CD14-positive monocyte (primary cell): ENCODE data around the gene LRRN4CL. TPM values are rescaled to one million over a fixed set of nuclear protein-coding genes. Genes with fewer than 3 reads are reported as not detected.
A peak's percentile ranks its signal among the peaks of the same experiment; 100 is the strongest.

Experiments
- DNase-seq, 3 donors: peaks; one replicate each; pipeline ENCODE4 v3.0.0-alpha.2; 2011 to 2022
- H2AFZ ChIP-seq: 2 replicates; pipeline ENCODE4 v1.6.0; 2012; ENCODE audit warnings: mild to moderate bottlenecking, low read depth, low read length, inconsistent platforms; ENCODE audit not compliant: insufficient read depth, poor library complexity, severe bottlenecking
- H3K27ac ChIP-seq, 2 donors: 1 replicate in 1 of 2; 2 replicates in 1 of 2; pipeline ENCODE4 v1.5.1; 2012 to 2013; ENCODE audit warnings: low read length in 2 of 2, control low read depth in 1 of 2, inconsistent platforms in 1 of 2, low read depth in 1 of 2, mild to moderate bottlenecking in 1 of 2
- H3K27me3 ChIP-seq, 2 donors: one replicate each; pipeline versions ENCODE4 v1.6.0 to v1.6.1; 2011 to 2013; ENCODE audit warnings: low read length in 2 of 2; ENCODE audit not compliant: control insufficient read depth in 2 of 2, insufficient read depth in 2 of 2
- H3K36me3 ChIP-seq, 2 donors: replicated peaks in 1 of 2; 1 replicate in 1 of 2; 2 replicates in 1 of 2; pipeline versions ENCODE4 v1.5.1 to v1.6.1; 2012 to 2013; ENCODE audit warnings: low read length in 2 of 2, control low read depth in 1 of 2, inconsistent platforms in 1 of 2, mild to moderate bottlenecking in 1 of 2; ENCODE audit not compliant: insufficient read depth in 2 of 2, control insufficient read depth in 1 of 2
- H3K4me1 ChIP-seq, 2 donors: 1 replicate in 1 of 2; 2 replicates in 1 of 2; pipeline versions ENCODE4 v1.5.1 to v1.6.1; 2012 to 2013; ENCODE audit warnings: low read length in 2 of 2, control low read depth in 1 of 2, inconsistent platforms in 1 of 2, mild to moderate bottlenecking in 1 of 2, moderate library complexity in 1 of 2; ENCODE audit not compliant: insufficient read depth in 2 of 2, control insufficient read depth in 1 of 2
- H3K4me2 ChIP-seq: replicated peaks from 2 replicates; pipeline ENCODE3; 2012; ENCODE audit warnings: low read length, moderate library complexity, mild to moderate bottlenecking; ENCODE audit not compliant: poor library complexity, severe bottlenecking; ENCODE audit errors: extremely low read depth
- H3K4me3 ChIP-seq, 3 experiments: fragments of 200-600 bp in 1 of 3; sonication (generic) in 1 of 3; replicated peaks in 1 of 3; 1 replicate in 2 of 3; 2 replicates in 1 of 3; pipeline ENCODE4 v1.5.1; 2011 to 2013; ENCODE audit warnings: low read length in 3 of 3, mild to moderate bottlenecking in 3 of 3, control low read depth in 2 of 3, low read depth in 2 of 3, inconsistent platforms in 1 of 3, moderate library complexity in 1 of 3
- H3K79me2 ChIP-seq: 2 replicates; pipeline ENCODE4 v1.6.0; 2012; ENCODE audit warnings: mild to moderate bottlenecking, control low read depth, inconsistent platforms, low read length, moderate library complexity; ENCODE audit not compliant: insufficient read depth
- H3K9ac ChIP-seq: 2 replicates; pipeline ENCODE4 v1.6.0; 2017; ENCODE audit warnings: low read length, mild to moderate bottlenecking; ENCODE audit not compliant: insufficient read depth, poor library complexity, severe bottlenecking
- H3K9me3 ChIP-seq, 2 donors: replicated peaks in 1 of 2; 1 replicate in 1 of 2; 2 replicates in 1 of 2; pipeline versions ENCODE4 v1.5.1 to v1.6.1; 2012 to 2013; ENCODE audit warnings: low read length in 2 of 2, control low read depth in 1 of 2; ENCODE audit not compliant: control insufficient read depth in 1 of 2, insufficient read depth in 1 of 2
- H4K20me1 ChIP-seq: 2 replicates; pipeline ENCODE4 v1.6.0; 2012; ENCODE audit warnings: mild to moderate bottlenecking, low read length, control low read depth, moderate library complexity; ENCODE audit not compliant: insufficient read depth
- H3K27ac Mint-ChIP-seq, 7 donors: one replicate each; pipeline ENCODE4 v1.8.0; 2020; ENCODE audit warnings: mild to moderate bottlenecking in 7 of 7, mixed read lengths in 7 of 7, moderate library complexity in 6 of 7, inconsistent platforms in 2 of 7
- H3K27me3 Mint-ChIP-seq, 3 donors: one replicate each; pipeline ENCODE4 v1.8.0; 2021 to 2022; ENCODE audit warnings: low read depth in 3 of 3, mild to moderate bottlenecking in 3 of 3, mixed read lengths in 3 of 3, moderate library complexity in 3 of 3, inconsistent platforms in 1 of 3
- H3K36me3 Mint-ChIP-seq, 2 donors: one replicate each; pipeline ENCODE4 v1.8.0; 2020; ENCODE audit warnings: mixed read lengths in 2 of 2, inconsistent platforms in 1 of 2, mild to moderate bottlenecking in 1 of 2
- H3K4me1 Mint-ChIP-seq: one replicate; pipeline ENCODE4 v1.8.0; 2020; ENCODE audit warnings: mild to moderate bottlenecking, mixed read lengths
- H3K4me3 Mint-ChIP-seq, 2 donors: one replicate each; pipeline ENCODE4 v1.8.0; 2020; ENCODE audit warnings: mild to moderate bottlenecking in 2 of 2, mixed read lengths in 2 of 2, moderate library complexity in 1 of 2
- H3K9me3 Mint-ChIP-seq, 7 donors: one replicate each; pipeline ENCODE4 v1.8.0; 2020 to 2022; ENCODE audit warnings: mixed read lengths in 7 of 7, mild to moderate bottlenecking in 6 of 7, moderate library complexity in 6 of 7, inconsistent platforms in 2 of 7
- WGBS: methylation state at CpG from one replicate; pipeline ENCODE4 v1.1.5; 2013; ENCODE audit warnings: missing lambda C conversion rate; ENCODE audit not compliant: insufficient coverage; 5-methylcytosine and 5-hydroxymethylcytosine counted together
- intact Hi-C, 2 donors: fragments of 100-400 bp; cut with micrococcal nuclease; formaldehyde crosslinking; loops; one replicate each; pipeline versions ENCODE4 v1.15.0 to v1.15.1; 2023
- polyA minus RNA-seq: library from RNA; depleted of rRNA, polyadenylated mRNA; stranded (reverse); fragments of >200 nt; gene quantifications from 2 replicates; pipeline ENCODE4 v1.2.3, GENCODE V29; 2012
- polyA plus RNA-seq, 3 donors: library from polyadenylated mRNA; depleted of rRNA in 1 of 3; unstranded in 2 of 3; stranded (reverse) in 1 of 3; fragments of 300-500 nt in 2 of 3; fragments of >200 nt in 1 of 3; fragmentation: Illumina TruSeq in 2 of 3; gene quantifications; 1 replicate in 2 of 3; 2 replicates in 1 of 3; pipeline ENCODE4 v1.2.3, GENCODE V29; 2012 to 2021
- total RNA-seq, 12 experiments: library from RNA in 1 of 12; stranded (reverse) in 1 of 12; fragments of 120-200 nt in 1 of 12; gene quantifications; one replicate each; pipeline ENCODE4 v1.2.4 and lab custom pipeline; 2013 to 2026; ENCODE audit warnings: mixed read lengths in 6 of 12, inconsistent platforms in 1 of 12
- TF ChIP-seq, protein P1 (sequence below): fragments of 200-600 bp; IDR thresholded peaks from one replicate; pipeline ENCODE4 v1.8.0; 2022; ENCODE audit warnings: antibody characterized with exemption, mild to moderate bottlenecking

The LRRN4CL gene
- 0.12 TPM for total RNA-seq (2013)
- not detected for polyA plus RNA-seq
- polyA minus RNA-seq: 0.14 TPM in 1 of 2 replicates, not detected in the other
- 0 to 0.30 (median 0.06) reads per million in 11 experiments for total RNA-seq (lab: John Stamatoyannopoulos, UW)

DNA sequence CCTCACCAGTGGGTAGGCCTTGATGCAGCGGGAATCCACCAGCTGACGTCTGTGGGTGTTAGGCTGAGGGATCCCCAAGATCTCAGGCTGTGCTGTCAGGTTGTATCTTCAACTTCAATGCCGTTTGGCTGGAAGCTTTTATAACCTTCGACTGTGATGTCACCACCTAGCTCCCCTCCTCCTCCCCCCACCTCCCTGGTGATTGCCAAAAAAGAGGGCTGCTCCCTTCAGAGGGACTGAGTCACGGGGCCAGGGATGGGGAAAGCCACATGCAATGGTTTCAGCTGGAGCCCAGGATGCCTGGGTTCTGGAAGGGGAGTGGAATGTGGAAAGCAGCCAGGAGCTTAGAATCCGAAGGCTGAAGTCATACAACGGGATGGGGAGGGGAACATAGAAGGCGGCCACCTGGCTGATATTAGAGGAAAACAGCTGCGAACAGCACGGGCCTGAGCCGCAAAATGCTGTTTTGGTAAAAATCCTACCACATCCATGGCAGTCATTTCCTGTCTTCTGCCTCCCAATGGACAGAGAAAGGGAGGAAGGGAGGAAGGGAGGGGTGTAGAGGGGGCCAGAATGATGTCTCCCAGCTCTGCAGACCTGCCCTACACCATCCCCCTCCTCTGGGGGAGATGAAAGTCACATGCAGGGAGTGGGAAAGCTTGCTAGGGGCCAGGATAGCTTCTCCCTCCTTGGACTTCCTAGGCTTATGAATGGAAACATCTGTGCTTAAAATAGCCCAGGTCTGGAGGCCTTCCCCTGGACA, at the start of gene LRRN4CL:
Gene LRRN4CL (minus strand): TSS at position 110 of the 763 bp plus-strand sequence. CDS start 1,022 bp downstream, outside the sequence.
- Histone ChIP-seq H3K27ac (no peak within 1 kb of the TSS), H3K4me3 (no peak within 1 kb of the TSS), H3K4me2 (no peak within 1 kb of the TSS), H3K4me1 (peaks cover 5 to 8% of the 10 kb centered on the region in 2 donors), H3K79me2 (no peaks in the 10 kb centered on the region), H3K27me3 (peaks cover 9 to 26% of the 10 kb centered on the region in 2 donors), H3K36me3 (peaks cover 29 to 41% of the 10 kb centered on the region in 2 donors), H3K9me3 (no peaks in the 10 kb centered on the region), H2AFZ (no peak within 1 kb of the TSS), H3K9ac (no peak within 1 kb of the TSS), H4K20me1 (no peaks in the 10 kb centered on the region)
- Mint-ChIP-seq H3K27ac (peak within 1 kb of the TSS in 1 of 7 donors; percentile 31), H3K27me3 (peaks cover 26 to 32% (median 29%) of the 10 kb centered on the region in 3 donors), H3K36me3 (peaks cover 43 to 56% of the 10 kb centered on the region in 2 donors), H3K4me1 (peaks cover 5% of the 10 kb centered on the region), H3K4me3 (peak within 1 kb of the TSS in 1 of 2 donors; percentile 63), H3K9me3 (peaks cover 0 to 4% (median 0%) of the 10 kb centered on the region in 7 donors)
- intact Hi-C loops: loop anchor here (5.0 to 10.0 kb wide), 2 partner anchors 292 to 295 kb away; no protein-coding TSS in a partner anchor
- WGBS: 78% methylated on average over 4 of the region's 11 CpGs
- TF ChIP-seq, protein P1, sequence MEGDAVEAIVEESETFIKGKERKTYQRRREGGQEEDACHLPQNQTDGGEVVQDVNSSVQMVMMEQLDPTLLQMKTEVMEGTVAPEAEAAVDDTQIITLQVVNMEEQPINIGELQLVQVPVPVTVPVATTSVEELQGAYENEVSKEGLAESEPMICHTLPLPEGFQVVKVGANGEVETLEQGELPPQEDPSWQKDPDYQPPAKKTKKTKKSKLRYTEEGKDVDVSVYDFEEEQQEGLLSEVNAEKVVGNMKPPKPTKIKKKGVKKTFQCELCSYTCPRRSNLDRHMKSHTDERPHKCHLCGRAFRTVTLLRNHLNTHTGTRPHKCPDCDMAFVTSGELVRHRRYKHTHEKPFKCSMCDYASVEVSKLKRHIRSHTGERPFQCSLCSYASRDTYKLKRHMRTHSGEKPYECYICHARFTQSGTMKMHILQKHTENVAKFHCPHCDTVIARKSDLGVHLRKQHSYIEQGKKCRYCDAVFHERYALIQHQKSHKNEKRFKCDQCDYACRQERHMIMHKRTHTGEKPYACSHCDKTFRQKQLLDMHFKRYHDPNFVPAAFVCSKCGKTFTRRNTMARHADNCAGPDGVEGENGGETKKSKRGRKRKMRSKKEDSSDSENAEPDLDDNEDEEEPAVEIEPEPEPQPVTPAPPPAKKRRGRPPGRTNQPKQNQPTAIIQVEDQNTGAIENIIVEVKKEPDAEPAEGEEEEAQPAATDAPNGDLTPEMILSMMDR: no peak
- no peak for DNase-seq

DNA sequence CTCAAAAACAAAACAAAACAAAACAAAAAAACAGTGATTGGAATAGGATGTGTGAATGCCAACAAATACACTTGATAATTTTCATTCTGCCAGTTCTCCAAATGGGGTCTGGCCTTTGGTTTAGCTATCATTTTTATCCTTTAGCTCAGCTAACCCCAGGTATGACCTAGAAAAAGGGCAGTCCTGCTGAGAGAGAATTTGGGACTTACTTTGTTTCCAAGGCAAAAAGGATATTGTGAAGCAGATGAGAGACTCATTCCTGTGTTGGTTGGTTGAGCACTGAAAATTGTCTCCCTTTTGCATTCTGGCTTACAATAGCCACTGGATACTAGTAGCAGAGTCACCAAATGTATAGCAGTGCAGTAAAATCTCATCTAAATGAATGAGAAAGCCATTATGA, 47.9 kb upstream of the LRRN4CL start:
- intact Hi-C loops: no loop called here
- peaks cover 63 to 90% of the 10 kb centered on the region in 2 donors for H3K36me3 ChIP-seq
- H3K27me3 ChIP-seq: no peaks in the 10 kb centered on the region
- peaks cover 26% of the 10 kb centered on the region for H3K79me2 ChIP-seq
- H3K27ac Mint-ChIP-seq: no peak overlapping the region
- DNase-seq: no peak
- H3K36me3 Mint-ChIP-seq: peaks cover 49 to 88% of the 10 kb centered on the region in 2 donors
- TF ChIP-seq, protein P1: no peak
- H3K27ac ChIP-seq: no peak overlapping the region
- peaks cover 7% of the 10 kb centered on the region for H4K20me1 ChIP-seq
- no peaks in the 10 kb centered on the region for H3K9me3 Mint-ChIP-seq
- H2AFZ ChIP-seq: no peak overlapping the region
- no peaks in the 10 kb centered on the region for H3K4me1 ChIP-seq
- no peaks in the 10 kb centered on the region for H3K9me3 ChIP-seq
- no peak overlapping the region for H3K4me3 ChIP-seq
- no peak overlapping the region for H3K4me2 ChIP-seq
- no peaks in the 10 kb centered on the region for H3K4me1 Mint-ChIP-seq
- H3K9ac ChIP-seq: no peak overlapping the region
- no peak overlapping the region for H3K4me3 Mint-ChIP-seq
- no peaks in the 10 kb centered on the region for H3K27me3 Mint-ChIP-seq
